Panc1 (cell line): ENCODE results near the gene ASPSCR1. TPM values are rescaled to one million over a fixed set of nuclear protein-coding genes. Genes with fewer than 3 reads are reported as not detected.

Source experiments
- ATAC-seq: fragments of 200-7000 bp; cut with Tn5 transposase; 2 replicates; pipeline ENCODE4 v1.9.1; 2020; ENCODE audit warnings: mild to moderate bottlenecking, moderate library complexity
- BruUV-seq: library from RNA; stranded (reverse); fragments of 400-500 nt; replicated peaks from 2 replicates; lab custom pipeline; 2021; lab: Mats Ljungman, UMichigan
- CTCF ChIA-PET: fragments of 300-600 bp; sonication (Branson Sonifier 250); formaldehyde crosslinking; loops from one replicate; lab custom pipeline; 2022; ENCODE audit warnings: antibody characterized with exemption; lab: Charles Lee
- POLR2A ChIA-PET: fragments of 300-600 bp; sonication (Branson Sonifier 250); formaldehyde crosslinking; loops from one replicate; lab custom pipeline; 2022; ENCODE audit warnings: antibody characterized with exemption; lab: Charles Lee
- DNase-seq: peaks from one replicate; pipeline ENCODE4 v3.0.0-alpha.2; 2010; ENCODE audit warnings: low read depth, low spot score
- H3K27ac ChIP-seq: 2 replicates; pipeline ENCODE4 v1.5.1; 2011; ENCODE audit warnings: mild to moderate bottlenecking, low read length, inconsistent platforms
- H3K27me3 ChIP-seq: fragments of 200-500 bp; sonication (Bioruptor generic); 2 replicates; pipeline ENCODE4 v1.6.0; 2014; ENCODE audit warnings: low read length, inconsistent platforms; ENCODE audit not compliant: control insufficient read depth, insufficient read depth
- H3K36me3 ChIP-seq: fragments of 200-500 bp; sonication (Bioruptor generic); 2 replicates; pipeline ENCODE4 v1.5.1; 2014; ENCODE audit warnings: inconsistent platforms, mild to moderate bottlenecking, low read length, moderate library complexity; ENCODE audit not compliant: control insufficient read depth, insufficient read depth
- H3K4me1 ChIP-seq: 2 replicates; pipeline ENCODE4 v1.5.1; 2011; ENCODE audit warnings: inconsistent platforms, mild to moderate bottlenecking, low read length, moderate library complexity; ENCODE audit not compliant: control insufficient read depth, insufficient read depth
- H3K4me3 ChIP-seq, 2 experiments: 2 replicates each; pipeline ENCODE4 v1.5.1; 2011 to 2012; ENCODE audit warnings: low read depth in 2 of 2, low read length in 2 of 2, mild to moderate bottlenecking in 2 of 2, inconsistent platforms in 1 of 2, moderate library complexity in 1 of 2
- H3K9me3 ChIP-seq: fragments of 200-500 bp; sonication (Bioruptor generic); 2 replicates; pipeline ENCODE4 v1.5.1; 2014; ENCODE audit warnings: low read depth, mild to moderate bottlenecking, inconsistent platforms, low read length, moderate library complexity; ENCODE audit not compliant: control insufficient read depth, insufficient read depth
- POLR2AphosphoS5 ChIP-seq: IDR thresholded peaks from 2 replicates; pipeline ENCODE4 v1.6.1; 2012; ENCODE audit warnings: mild to moderate bottlenecking, low read depth, low read length, moderate library complexity
- SIN3A ChIP-seq: IDR thresholded peaks from 2 replicates; pipeline ENCODE4 v1.6.1; 2012; ENCODE audit warnings: low read depth, mild to moderate bottlenecking, low read length, moderate library complexity, borderline replicate concordance; ENCODE audit not compliant: insufficient read depth
- TCF7L2 ChIP-seq: IDR thresholded peaks from 2 replicates; pipeline ENCODE4 v1.6.1; 2011; ENCODE audit warnings: mild to moderate bottlenecking, low read depth, low read length, inconsistent platforms
- in situ Hi-C: cut with HindIII; loops from 2 replicates; pipeline ENCODE4 v1.10.0; 2016; ENCODE audit warnings: low sequenced_read_pairs, low pct_unique_long_range_greater_than_20kb
- intact Hi-C: fragments of 100-400 bp; cut with micrococcal nuclease; formaldehyde crosslinking; loops from one replicate; pipeline ENCODE4 v1.10.0; 2022; ENCODE audit not compliant: unreplicated experiment
- total RNA-seq: library from RNA; stranded (reverse); gene quantifications from one replicate; pipeline ENCODE4 v1.2.1, GENCODE V29; 2021; ENCODE audit not compliant: unreplicated experiment
- TF ChIP-seq, protein P1 (sequence below): fragments of 450-650 bp; IDR thresholded peaks from 2 replicates; pipeline ENCODE4 v1.5.1; 2017; ENCODE audit warnings: mild to moderate bottlenecking
- TF ChIP-seq, protein P2 (sequence below), 2 experiments: IDR thresholded peaks; 2 replicates each; pipeline ENCODE4 v1.6.1; 2011 to 2012; ENCODE audit warnings: low read depth in 2 of 2, control low read depth in 1 of 2, low read length in 1 of 2, mild to moderate bottlenecking in 1 of 2, moderate library complexity in 1 of 2; ENCODE audit not compliant: insufficient read depth in 1 of 2

The ASPSCR1 gene
- total RNA-seq, 1 experiment from 2014 or later, result 64.7 TPM

DNA sequence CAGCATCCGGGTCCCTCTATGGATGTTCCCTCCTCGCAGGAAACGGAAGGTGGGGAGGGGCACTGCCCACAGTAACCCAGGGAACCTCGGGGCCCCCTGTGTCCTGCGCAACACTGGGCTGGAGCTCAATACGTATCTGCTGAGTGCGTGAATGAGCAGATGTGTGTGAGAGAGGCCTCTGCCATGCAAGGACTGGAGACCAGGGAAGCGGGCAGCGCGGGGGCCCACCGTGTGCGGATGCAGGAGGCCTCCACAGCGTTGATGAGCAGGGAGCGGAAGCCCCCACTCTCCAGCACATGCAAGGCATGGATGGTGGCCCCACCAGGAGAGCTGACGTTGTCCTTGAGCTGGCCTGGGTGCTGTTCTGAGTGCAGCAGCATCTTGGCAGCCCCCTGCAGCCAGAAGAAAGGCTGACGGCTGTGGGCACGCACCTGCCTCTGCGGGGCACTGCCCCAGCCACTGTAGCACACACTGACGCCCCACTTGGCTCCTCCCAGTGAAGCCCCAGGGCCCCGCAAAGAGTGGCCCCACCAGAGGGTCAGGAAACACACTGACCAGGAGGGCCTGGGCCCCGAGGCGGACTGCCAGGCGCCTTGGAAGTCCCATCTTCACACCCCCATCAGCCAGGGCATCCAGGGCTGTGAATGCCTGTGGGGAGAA lies 43.2 kb upstream of the ASPSCR1 start:
- Histone ChIP-seq H3K4me3 (no peak overlapping the region), H3K4me1 (peaks cover 29% of the 10 kb centered on the region), H3K36me3 (peaks cover 3% of the 10 kb centered on the region; the same call in 1 of the 2 replicates), H3K27ac (no peak overlapping the region), H3K27me3 (no peaks in the 10 kb centered on the region), H3K9me3 (no peaks in the 10 kb centered on the region)
- ATAC-seq, result no peak
- intact Hi-C loops (no loop called here), in situ Hi-C loops (no loop called here)
- CTCF ChIA-PET, result no interaction called here
- TF ChIP-seq, protein P1, sequence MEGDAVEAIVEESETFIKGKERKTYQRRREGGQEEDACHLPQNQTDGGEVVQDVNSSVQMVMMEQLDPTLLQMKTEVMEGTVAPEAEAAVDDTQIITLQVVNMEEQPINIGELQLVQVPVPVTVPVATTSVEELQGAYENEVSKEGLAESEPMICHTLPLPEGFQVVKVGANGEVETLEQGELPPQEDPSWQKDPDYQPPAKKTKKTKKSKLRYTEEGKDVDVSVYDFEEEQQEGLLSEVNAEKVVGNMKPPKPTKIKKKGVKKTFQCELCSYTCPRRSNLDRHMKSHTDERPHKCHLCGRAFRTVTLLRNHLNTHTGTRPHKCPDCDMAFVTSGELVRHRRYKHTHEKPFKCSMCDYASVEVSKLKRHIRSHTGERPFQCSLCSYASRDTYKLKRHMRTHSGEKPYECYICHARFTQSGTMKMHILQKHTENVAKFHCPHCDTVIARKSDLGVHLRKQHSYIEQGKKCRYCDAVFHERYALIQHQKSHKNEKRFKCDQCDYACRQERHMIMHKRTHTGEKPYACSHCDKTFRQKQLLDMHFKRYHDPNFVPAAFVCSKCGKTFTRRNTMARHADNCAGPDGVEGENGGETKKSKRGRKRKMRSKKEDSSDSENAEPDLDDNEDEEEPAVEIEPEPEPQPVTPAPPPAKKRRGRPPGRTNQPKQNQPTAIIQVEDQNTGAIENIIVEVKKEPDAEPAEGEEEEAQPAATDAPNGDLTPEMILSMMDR, result no peak
- no peak for TF ChIP-seq TCF7L2
- TF ChIP-seq POLR2AphosphoS5, result no peak
- TF ChIP-seq, protein P2, sequence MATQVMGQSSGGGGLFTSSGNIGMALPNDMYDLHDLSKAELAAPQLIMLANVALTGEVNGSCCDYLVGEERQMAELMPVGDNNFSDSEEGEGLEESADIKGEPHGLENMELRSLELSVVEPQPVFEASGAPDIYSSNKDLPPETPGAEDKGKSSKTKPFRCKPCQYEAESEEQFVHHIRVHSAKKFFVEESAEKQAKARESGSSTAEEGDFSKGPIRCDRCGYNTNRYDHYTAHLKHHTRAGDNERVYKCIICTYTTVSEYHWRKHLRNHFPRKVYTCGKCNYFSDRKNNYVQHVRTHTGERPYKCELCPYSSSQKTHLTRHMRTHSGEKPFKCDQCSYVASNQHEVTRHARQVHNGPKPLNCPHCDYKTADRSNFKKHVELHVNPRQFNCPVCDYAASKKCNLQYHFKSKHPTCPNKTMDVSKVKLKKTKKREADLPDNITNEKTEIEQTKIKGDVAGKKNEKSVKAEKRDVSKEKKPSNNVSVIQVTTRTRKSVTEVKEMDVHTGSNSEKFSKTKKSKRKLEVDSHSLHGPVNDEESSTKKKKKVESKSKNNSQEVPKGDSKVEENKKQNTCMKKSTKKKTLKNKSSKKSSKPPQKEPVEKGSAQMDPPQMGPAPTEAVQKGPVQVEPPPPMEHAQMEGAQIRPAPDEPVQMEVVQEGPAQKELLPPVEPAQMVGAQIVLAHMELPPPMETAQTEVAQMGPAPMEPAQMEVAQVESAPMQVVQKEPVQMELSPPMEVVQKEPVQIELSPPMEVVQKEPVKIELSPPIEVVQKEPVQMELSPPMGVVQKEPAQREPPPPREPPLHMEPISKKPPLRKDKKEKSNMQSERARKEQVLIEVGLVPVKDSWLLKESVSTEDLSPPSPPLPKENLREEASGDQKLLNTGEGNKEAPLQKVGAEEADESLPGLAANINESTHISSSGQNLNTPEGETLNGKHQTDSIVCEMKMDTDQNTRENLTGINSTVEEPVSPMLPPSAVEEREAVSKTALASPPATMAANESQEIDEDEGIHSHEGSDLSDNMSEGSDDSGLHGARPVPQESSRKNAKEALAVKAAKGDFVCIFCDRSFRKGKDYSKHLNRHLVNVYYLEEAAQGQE (IDR thresholded peaks at IDR 0.05; ENCODE audit: insufficient read depth in 1 of 2, low read depth in 2 of 2, low read length in 1 of 2), result no peak
- TF ChIP-seq SIN3A, result no peak
- DNase-seq, result no peak
- POLR2A ChIA-PET, result interaction anchor here (0.6 kb wide), 1 partner anchor 21 kb away, joined by 5 read pairs; no protein-coding TSS in a partner anchor
- no TSS peak for BruUV-seq

DNA sequence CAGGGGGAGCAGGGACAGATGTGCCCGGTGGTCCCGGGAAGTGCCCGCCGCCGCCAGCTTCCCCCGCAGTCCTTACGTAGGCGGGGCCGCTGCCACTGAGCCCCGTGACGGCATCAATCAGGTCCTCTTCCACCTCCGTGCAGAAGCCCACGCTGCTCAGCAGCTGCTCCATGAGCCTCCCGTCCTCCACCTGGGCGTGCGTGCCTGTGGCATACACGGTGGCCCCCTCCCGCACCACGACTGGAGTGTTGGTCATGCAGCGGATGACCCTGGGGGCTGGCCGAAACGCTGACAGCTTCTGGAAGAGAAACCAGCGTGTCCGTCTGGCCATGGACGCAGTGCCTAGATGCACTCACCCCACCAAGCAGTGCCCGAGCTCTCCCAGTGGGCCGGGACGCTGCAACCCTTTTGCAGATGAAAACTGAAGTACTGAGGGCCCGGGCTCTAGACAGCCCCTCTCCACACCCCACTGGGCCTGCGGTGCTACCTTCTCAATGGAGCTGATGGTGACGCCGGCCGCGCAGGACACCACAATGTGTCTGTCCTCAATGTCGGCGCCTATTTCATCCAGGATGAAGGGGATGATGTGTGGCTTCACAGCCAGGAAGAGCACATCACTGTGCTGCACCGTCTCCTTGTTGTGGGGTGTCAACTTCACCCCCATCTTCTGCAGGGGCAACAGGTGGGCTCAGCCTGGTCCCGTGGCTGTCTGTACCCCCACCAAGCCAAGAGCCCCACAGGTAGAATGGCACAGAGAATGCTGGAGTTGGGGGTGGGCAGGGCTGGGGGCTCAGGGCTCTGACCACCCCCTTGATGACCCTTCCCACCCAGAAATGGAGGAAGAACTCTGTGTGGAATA lies 42.4 kb upstream of the ASPSCR1 start:
- TF ChIP-seq SIN3A, result no peak
- no peak for TF ChIP-seq TCF7L2
- TF ChIP-seq, protein P1, result no peak
- TF ChIP-seq, protein P2 (IDR thresholded peaks at IDR 0.05; ENCODE audit: insufficient read depth in 1 of 2, low read depth in 2 of 2, low read length in 1 of 2), result no peak
- TF ChIP-seq POLR2AphosphoS5, result no peak
- ATAC-seq, result no peak
- intact Hi-C loops, result no loop called here
- ChIA-PET POLR2A (interaction anchor here (0.6 kb wide), 1 partner anchor 21 kb away, joined by 5 read pairs; no protein-coding TSS in a partner anchor), CTCF (no interaction called here)
- Histone ChIP-seq H3K27ac (no peak overlapping the region), H3K4me3 (peak overlapping the region; percentile 66 to 92; a peak in 2 of 4 replicates), H3K4me1 (peaks cover 22% of the 10 kb centered on the region), H3K36me3 (peaks cover 3% of the 10 kb centered on the region; the same call in 1 of the 2 replicates), H3K9me3 (no peaks in the 10 kb centered on the region), H3K27me3 (no peaks in the 10 kb centered on the region)
- no peak for DNase-seq
- in situ Hi-C loops, result no loop called here
- no TSS peak for BruUV-seq
